B cell (primary cell): Measurements from ENCODE around the gene PRKN.

ENCODE experiments used
- CTCF ChIP-seq: fragments of 200-600 bp; IDR thresholded peaks from one replicate; pipeline ENCODE4 v1.8.0; 2022; ENCODE audit warnings: antibody characterized with exemption, mild to moderate bottlenecking
- EZH2 ChIP-seq: IDR thresholded peaks from 2 replicates; pipeline ENCODE4 v1.6.1; 2012; ENCODE audit warnings: borderline replicate concordance, low read depth, mild to moderate bottlenecking, moderate library complexity, low read length; ENCODE audit not compliant: insufficient read depth, poor library complexity, severe bottlenecking

DNA sequence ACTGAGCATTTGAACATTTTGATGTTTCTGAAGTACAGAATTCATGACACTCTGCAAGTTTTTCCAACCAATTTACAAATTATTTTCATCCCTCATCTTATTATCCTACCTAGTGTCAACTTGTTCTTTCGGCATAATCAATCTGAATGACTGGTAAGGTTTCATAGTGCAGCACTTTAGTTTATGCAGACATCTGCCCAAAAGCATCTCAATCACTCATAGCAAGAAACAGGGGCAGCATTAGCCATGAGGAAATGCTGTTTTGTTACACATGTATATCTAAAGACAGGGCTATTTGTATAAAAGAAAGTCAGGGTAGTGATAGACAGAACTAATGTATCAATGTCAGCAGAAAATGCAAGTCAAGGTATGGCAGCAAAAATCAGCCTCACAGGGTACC lies 1075.6 kb downstream of the PRKN start:
- no peak for TF ChIP-seq CTCF
- no peak for TF ChIP-seq EZH2
